Stimulated activated naive CD8-positive, alpha-beta T cell treated with anti-CD3 and anti-CD28 coated beads, Interleukin-15, Interleukin-2, amounts not matched to agents 100 ng/mL and 50 ng/mL, for 24 hours (primary cell): Measurements from ENCODE around the gene COP1.
A peak's percentile ranks its signal among the peaks of the same experiment; 100 is the strongest.
"Not testable (repeated sequence)": the region's sequence is repeated elsewhere in the genome, so short reads cannot be mapped to it uniquely, and the experiment has no call there.

ENCODE experiments used
- H3K27ac Mint-ChIP-seq: one replicate; pipeline ENCODE4 v1.8.0; 2021; ENCODE audit warnings: mild to moderate bottlenecking, mixed read lengths
- H3K27me3 Mint-ChIP-seq: one replicate; pipeline ENCODE4 v1.8.0; 2021; ENCODE audit warnings: mixed read lengths
- H3K36me3 Mint-ChIP-seq: one replicate; pipeline ENCODE4 v1.8.0; 2021; ENCODE audit warnings: low read depth, mixed read lengths
- H3K4me1 Mint-ChIP-seq: one replicate; pipeline ENCODE4 v1.8.0; 2021; ENCODE audit warnings: low read depth, mixed read lengths
- H3K4me3 Mint-ChIP-seq: one replicate; pipeline ENCODE4 v1.8.0; 2021; ENCODE audit warnings: mild to moderate bottlenecking, mixed read lengths
- H3K9me3 Mint-ChIP-seq: one replicate; pipeline ENCODE4 v1.8.0; 2021; ENCODE audit warnings: mixed read lengths

The COP1 gene

GRCh38 chr1:176206961-176207902, at the start of gene COP1:
COP1 (minus strand) TSS chr1:176207286; CDS start chr1:176206978, 308 bp downstream.
- Mint-ChIP-seq H3K27ac (peak within 1 kb of the TSS; percentile 99), H3K27me3 (no peaks in the 10 kb centered on the region), H3K36me3 (peaks cover 20% of the 10 kb centered on the region), H3K9me3 (no peaks in the 10 kb centered on the region), H3K4me1 (peaks cover 44% of the 10 kb centered on the region), H3K4me3 (peak within 1 kb of the TSS; percentile 95)

- Mint-ChIP-seq H3K4me1 (no peaks in the 10 kb centered on the region), H3K27ac (no peak overlapping the region), H3K36me3 (no peaks in the 10 kb centered on the region), H3K4me3 (no peak overlapping the region), H3K27me3 (no peaks in the 10 kb centered on the region), H3K9me3 (no peaks in the 10 kb centered on the region)
These were observed 45.1 kb upstream of the COP1 start for GRCh38 chr1:176252191-176252590.

GRCh38 chr1:176244851-176245250, 37.8 kb upstream of the COP1 start:
- H3K36me3 Mint-ChIP-seq, result no peaks in the 10 kb centered on the region
- H3K4me3 Mint-ChIP-seq, result no peak overlapping the region
- H3K27me3 Mint-ChIP-seq, result peaks cover 27% of the 10 kb centered on the region
- peaks cover 14% of the 10 kb centered on the region for H3K4me1 Mint-ChIP-seq
- no peaks in the 10 kb centered on the region for H3K9me3 Mint-ChIP-seq
- H3K27ac Mint-ChIP-seq, result no peak overlapping the region

- Mint-ChIP-seq H3K9me3 (no peaks in the 10 kb centered on the region), H3K36me3 (no peaks in the 10 kb centered on the region), H3K27me3 (peaks cover 27% of the 10 kb centered on the region), H3K4me3 (no peak overlapping the region), H3K4me1 (peaks cover 14% of the 10 kb centered on the region), H3K27ac (no peak overlapping the region)
These were observed 36.7 kb upstream of the COP1 start for GRCh38 chr1:176243746-176244145.

GRCh38 chr1:176241385-176242015, 34.4 kb upstream of the COP1 start:
- no peak overlapping the region for H3K4me3 Mint-ChIP-seq
- no peaks in the 10 kb centered on the region for H3K36me3 Mint-ChIP-seq
- no peaks in the 10 kb centered on the region for H3K9me3 Mint-ChIP-seq
- H3K27me3 Mint-ChIP-seq, result peaks cover 27% of the 10 kb centered on the region
- H3K4me1 Mint-ChIP-seq, result peaks cover 14% of the 10 kb centered on the region
- H3K27ac Mint-ChIP-seq, result peak overlapping the region; percentile 80

- not testable (repeated sequence) for H3K27me3 Mint-ChIP-seq, H3K27ac Mint-ChIP-seq
These were observed 26.6 kb upstream of the COP1 start for GRCh38 chr1:176233657-176234056.

GRCh38 chr1:176227579-176227978, 20.5 kb upstream of the COP1 start:
- H3K27ac Mint-ChIP-seq, result no peak overlapping the region
- no peak overlapping the region for H3K4me3 Mint-ChIP-seq
- H3K4me1 Mint-ChIP-seq, result no peaks in the 10 kb centered on the region
- H3K9me3 Mint-ChIP-seq, result no peaks in the 10 kb centered on the region
- H3K36me3 Mint-ChIP-seq, result no peaks in the 10 kb centered on the region
- no peaks in the 10 kb centered on the region for H3K27me3 Mint-ChIP-seq

More at GRCh38 chr1:176233657-176234056, 26.6 kb upstream of the COP1 start:
- not testable (repeated sequence) for H3K9me3 Mint-ChIP-seq, H3K4me3 Mint-ChIP-seq, H3K36me3 Mint-ChIP-seq, H3K4me1 Mint-ChIP-seq

GRCh38 chr1:176225911-176226310, 18.8 kb upstream of the COP1 start:
- Mint-ChIP-seq H3K4me3 (no peak overlapping the region), H3K36me3 (no peaks in the 10 kb centered on the region), H3K9me3 (no peaks in the 10 kb centered on the region), H3K27ac (no peak overlapping the region), H3K27me3 (peaks cover 4% of the 10 kb centered on the region), H3K4me1 (no peaks in the 10 kb centered on the region)

GRCh38 chr1:176225479-176225875, 18.4 kb upstream of the COP1 start:
- Mint-ChIP-seq H3K9me3 (no peaks in the 10 kb centered on the region), H3K36me3 (no peaks in the 10 kb centered on the region), H3K27ac (no peak overlapping the region), H3K4me3 (no peak overlapping the region), H3K27me3 (peaks cover 4% of the 10 kb centered on the region), H3K4me1 (no peaks in the 10 kb centered on the region)

- Mint-ChIP-seq H3K27me3 (peaks cover 9% of the 10 kb centered on the region), H3K4me3 (no peak overlapping the region), H3K4me1 (no peaks in the 10 kb centered on the region), H3K36me3 (no peaks in the 10 kb centered on the region), H3K9me3 (no peaks in the 10 kb centered on the region), H3K27ac (no peak overlapping the region)
These were observed 15.1 kb upstream of the COP1 start for GRCh38 chr1:176222196-176222595.

GRCh38 chr1:176220100-176220689, 13.1 kb upstream of the COP1 start:
- no peak overlapping the region for H3K27ac Mint-ChIP-seq
- H3K27me3 Mint-ChIP-seq, result peaks cover 22% of the 10 kb centered on the region
- H3K4me1 Mint-ChIP-seq, result no peaks in the 10 kb centered on the region
- no peak overlapping the region for H3K4me3 Mint-ChIP-seq
- no peaks in the 10 kb centered on the region for H3K9me3 Mint-ChIP-seq
- H3K36me3 Mint-ChIP-seq, result no peaks in the 10 kb centered on the region

GRCh38 chr1:176217461-176218099, 10.5 kb upstream of the COP1 start:
- Mint-ChIP-seq H3K9me3 (no peaks in the 10 kb centered on the region), H3K4me3 (no peak overlapping the region), H3K36me3 (no peaks in the 10 kb centered on the region), H3K27ac (no peak overlapping the region), H3K4me1 (no peaks in the 10 kb centered on the region), H3K27me3 (peaks cover 28% of the 10 kb centered on the region)

GRCh38 chr1:176216031-176216430, 8.9 kb upstream of the COP1 start:
- Mint-ChIP-seq H3K9me3 (no peaks in the 10 kb centered on the region), H3K4me3 (no peak overlapping the region), H3K27ac (no peak overlapping the region), H3K4me1 (no peaks in the 10 kb centered on the region), H3K27me3 (peaks cover 24% of the 10 kb centered on the region), H3K36me3 (no peaks in the 10 kb centered on the region)

- Mint-ChIP-seq H3K36me3 (peaks cover 3% of the 10 kb centered on the region), H3K9me3 (no peaks in the 10 kb centered on the region), H3K4me1 (peaks cover 11% of the 10 kb centered on the region), H3K27ac (no peak overlapping the region), H3K4me3 (no peak overlapping the region), H3K27me3 (peaks cover 15% of the 10 kb centered on the region)
These were observed 4.5 kb upstream of the COP1 start for GRCh38 chr1:176211396-176212165.
